Fibroblast of pulmonary artery (primary cell): ENCODE data around the gene ZIC1.

Source experiments
- DNase-seq: peaks from one replicate; pipeline ENCODE4 v3.0.0-alpha.2; 2010; ENCODE audit warnings: low read depth
- H3K4me3 ChIP-seq: replicated peaks from 2 replicates; pipeline ENCODE4 v1.5.1; 2011; ENCODE audit warnings: low read depth, mild to moderate bottlenecking, control low read depth, low read length, moderate library complexity
- CTCF ChIP-seq: IDR thresholded peaks from 2 replicates; pipeline ENCODE4 v1.5.1; 2011; ENCODE audit warnings: mild to moderate bottlenecking, control low read depth, low read length, inconsistent platforms; ENCODE audit errors: missing control alignments

Gene ZIC1

GRCh38 chr3:147379651-147380050 lies 29.5 kb upstream of the ZIC1 start:
- no peak for TF ChIP-seq CTCF
- H3K4me3 ChIP-seq = no peak overlapping the region
- DNase-seq = no peak

GRCh38 chr3:147380387-147380951 lies 28.7 kb upstream of the ZIC1 start:
- TF ChIP-seq CTCF = no peak
- H3K4me3 ChIP-seq = no peak overlapping the region
- no peak for DNase-seq

DNA sequence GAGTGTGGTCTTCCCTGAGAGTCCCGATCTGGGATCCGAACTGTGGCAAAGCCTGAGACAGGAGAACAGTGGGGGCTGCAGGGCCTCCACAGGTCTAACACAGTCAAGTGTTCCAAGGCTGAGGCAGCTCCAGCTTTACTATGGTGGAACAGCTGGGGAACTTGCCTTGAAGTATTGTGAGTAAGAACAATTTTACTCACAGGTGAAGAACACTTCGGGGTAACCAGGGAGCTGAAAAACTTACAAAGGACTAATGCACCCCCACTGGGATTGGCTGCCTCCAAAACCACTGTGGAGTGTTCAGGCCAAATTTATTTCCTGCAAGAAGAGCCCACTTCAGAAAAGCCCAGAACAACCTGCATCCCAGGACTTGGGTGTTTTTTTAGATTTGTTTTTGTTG lies 28.2 kb upstream of the ZIC1 start:
- TF ChIP-seq CTCF = no peak
- DNase-seq = no peak
- no peak overlapping the region for H3K4me3 ChIP-seq

- TF ChIP-seq CTCF = no peak
- no peak overlapping the region for H3K4me3 ChIP-seq
- DNase-seq = no peak
Measured at GRCh38 chr3:147381596-147381995, 27.6 kb upstream of the ZIC1 start.

GRCh38 chr3:147383617-147384016 lies 25.5 kb upstream of the ZIC1 start:
- peak; percentile 24 for TF ChIP-seq CTCF
- DNase-seq = no peak
- no peak overlapping the region for H3K4me3 ChIP-seq

- TF ChIP-seq CTCF = no peak
- DNase-seq = no peak
- no peak overlapping the region for H3K4me3 ChIP-seq
Measured at GRCh38 chr3:147384210-147385058, 24.7 kb upstream of the ZIC1 start.
